Measurements from ENCODE around the gene CENPL. TPM values are rescaled to one million over a fixed set of nuclear protein-coding genes. Genes with fewer than 3 reads are reported as not detected.

CENPL gene
- total and polyA plus RNA-seq, 2 of the 4 experiments (the other 2 are of a cell fraction): 6.3 to 21.1 TPM

DNA sequence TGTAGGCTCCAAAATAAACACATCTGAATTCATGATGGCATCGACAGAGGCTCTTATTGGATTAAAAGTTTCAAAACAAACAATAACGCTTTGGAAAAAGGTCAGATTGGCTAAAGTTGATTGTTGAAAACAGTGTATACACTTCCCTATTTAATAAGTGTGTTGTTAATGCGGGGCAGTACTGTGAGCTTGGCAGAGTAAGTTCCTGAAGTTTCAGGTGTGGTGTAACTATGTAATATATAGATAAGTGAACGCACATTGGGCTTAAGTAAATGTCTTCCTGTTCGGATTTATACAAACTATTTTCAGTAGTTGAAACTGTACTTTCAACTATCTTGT lies 44.3 kb upstream of the CENPL start:
- Histone ChIP-seq H3K27me3 (ENCODE audit: control insufficient read depth, insufficient read depth, low read length) (no peaks in the 10 kb centered on the region), H3K18ac (ENCODE audit: low read depth, low read length) (no peak overlapping the region; the same call in 1 of the 2 replicates), H2AK9ac (replicated peaks; ENCODE audit: low read depth, low read length, poor library complexity) (peak overlapping the region; percentile 92), H3K56ac (ENCODE audit: extremely low read depth, insufficient read depth, low read length) (peak overlapping the region; percentile 73; the same call in 1 of the 2 replicates), H3K36me3 (ENCODE audit: control insufficient read depth, insufficient read depth, low read length) (peaks cover 35% of the 10 kb centered on the region), H3K4me1 (ENCODE audit: control insufficient read depth, insufficient read depth, low read length) (no peaks in the 10 kb centered on the region; the same call in 1 of the 2 replicates), H4K8ac (ENCODE audit: low read depth in 2 of 2, low read length in 2 of 2) (peak overlapping the region; percentile 79 to 85; a peak in 3 of 4 replicates), H2BK15ac (ENCODE audit: low read depth, low read length) (no peak overlapping the region), H4K5ac (ENCODE audit: low read depth, low read length) (peak overlapping the region; percentile 58; the same call in 1 of the 2 replicates), H3K79me1 (ENCODE audit: low read depth in 1 of 2, low read length in 2 of 2) (peaks cover 12 to 57% of the 10 kb centered on the region in 2 experiments; a peak in 3 of 4 replicates), H4K91ac (ENCODE audit: insufficient read depth, low read depth, low read length) (peak overlapping the region; percentile 63; the same call in 1 of the 2 replicates), H3K4me3 (ENCODE audit: insufficient read depth, low read depth, low read length) (peak overlapping the region; percentile 60), H3K9me3 (ENCODE audit: control insufficient read depth, insufficient read depth, low read length) (no peaks in the 10 kb centered on the region), H4K20me1 (ENCODE audit: insufficient read depth, low read length) (peaks cover 38% of the 10 kb centered on the region), H2AFZ (replicated peaks; ENCODE audit: low read length, poor library complexity) (peak overlapping the region; percentile 96), H2BK120ac (ENCODE audit: low read depth, low read length) (peak overlapping the region; percentile 74; the same call in 1 of the 2 replicates), H3K9me1 (ENCODE audit: insufficient read depth, low read length) (no peaks in the 10 kb centered on the region), H3K9ac (ENCODE audit: low read depth, low read length) (peak overlapping the region; percentile 69), H3K14ac (replicated peaks; ENCODE audit: low read depth, low read length) (peak overlapping the region; percentile 77; the same call in 1 of the 2 replicates), H3K23ac (ENCODE audit: low read depth, low read length) (peak overlapping the region; percentile 50; the same call in 1 of the 2 replicates), H2AK5ac (ENCODE audit: low read depth, low read length) (no peak overlapping the region), H2BK20ac (ENCODE audit: low read depth, low read length) (no peak overlapping the region), H3K27ac (ENCODE audit: insufficient read depth, low read length) (peak overlapping the region; percentile 79), H3K4me2 (ENCODE audit: low read depth, low read length) (peak overlapping the region; percentile 86), H3K4ac (ENCODE audit: low read depth, low read length) (peak overlapping the region; percentile 90), H2BK5ac (ENCODE audit: low read depth, low read length, poor library complexity, severe bottlenecking) (no peak overlapping the region)
- WGBS, 2 experiments (ENCODE audit: extremely low coverage in 2 of 2, insufficient read length in 1 of 2): no CpG with 5 or more reads among the region's 5 CpGs
- no peak for ATAC-seq (ENCODE audit: low read depth)
- intact Hi-C loops (cut with micrococcal nuclease) (loop anchor here (5.0 kb wide), 2 partner anchors 437 to 1122 kb away; no protein-coding TSS in a partner anchor), dilution Hi-C loops (cut with HindIII; ENCODE audit: low sequenced_read_pairs, unreplicated experiment) (no loop called here), in situ Hi-C loops (cut with MboI; ENCODE audit: low sequenced_read_pairs) (no loop called here)
- POLR2A ChIA-PET (ENCODE audit: unreplicated experiment): no interaction called here
- TF ChIP-seq, protein P1, sequence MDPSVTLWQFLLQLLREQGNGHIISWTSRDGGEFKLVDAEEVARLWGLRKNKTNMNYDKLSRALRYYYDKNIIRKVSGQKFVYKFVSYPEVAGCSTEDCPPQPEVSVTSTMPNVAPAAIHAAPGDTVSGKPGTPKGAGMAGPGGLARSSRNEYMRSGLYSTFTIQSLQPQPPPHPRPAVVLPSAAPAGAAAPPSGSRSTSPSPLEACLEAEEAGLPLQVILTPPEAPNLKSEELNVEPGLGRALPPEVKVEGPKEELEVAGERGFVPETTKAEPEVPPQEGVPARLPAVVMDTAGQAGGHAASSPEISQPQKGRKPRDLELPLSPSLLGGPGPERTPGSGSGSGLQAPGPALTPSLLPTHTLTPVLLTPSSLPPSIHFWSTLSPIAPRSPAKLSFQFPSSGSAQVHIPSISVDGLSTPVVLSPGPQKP (IDR thresholded peaks at IDR 0.05; ENCODE audit: borderline replicate concordance, low read depth, low read length): no peak
- no peak for TF ChIP-seq POLR2A (IDR thresholded peaks at IDR 0.05; ENCODE audit: low read depth, low read length)
- no peak for TF ChIP-seq RFX5 (IDR thresholded peaks at IDR 0.05; ENCODE audit: low read depth, low read length)
- no TSS peak for BruUV-seq (replicated peaks)
- CTCF ChIA-PET: interaction anchor here (0.6 to 0.7 kb wide), 2 partner anchors 16 to 20 kb away, joined by 3 read pairs; no protein-coding TSS in a partner anchor
- no peak for DNase-seq
